Measurements from ENCODE around the gene SHISAL2A.
"Not testable (repeated sequence)": the region's sequence is repeated elsewhere in the genome, so short reads cannot be mapped to it uniquely, and the experiment has no call there.

Gene SHISAL2A

GRCh38 chr1:52691821-52692220 lies 58.9 kb downstream of the SHISAL2A start:
- no peak for DNase-seq

- DNase-seq, result no peak
Measured at GRCh38 chr1:52692697-52693096, 59.7 kb downstream of the SHISAL2A start.

- not testable (repeated sequence) for DNase-seq
Measured at GRCh38 chr1:52693351-52693750, 60.4 kb downstream of the SHISAL2A start.

DNA sequence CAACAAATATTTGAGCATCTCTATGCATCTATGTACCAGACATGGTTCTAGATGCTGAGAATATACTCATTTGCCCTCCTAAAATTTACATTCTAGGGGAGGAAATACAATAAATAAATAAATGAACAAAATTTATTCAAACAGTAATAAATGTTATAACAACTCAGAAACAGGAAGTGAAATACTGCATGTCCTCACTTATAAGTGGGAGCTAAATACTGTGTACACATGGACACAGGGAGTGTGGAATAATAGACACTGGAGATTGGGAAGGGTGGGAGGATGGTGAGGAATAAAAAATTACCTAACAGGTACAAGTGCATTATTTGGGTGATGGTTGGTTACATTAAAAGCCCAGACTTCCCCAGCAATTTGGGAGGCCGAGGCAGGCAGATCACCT lies 60.9 kb downstream of the SHISAL2A start:
- no peak for DNase-seq

DNA sequence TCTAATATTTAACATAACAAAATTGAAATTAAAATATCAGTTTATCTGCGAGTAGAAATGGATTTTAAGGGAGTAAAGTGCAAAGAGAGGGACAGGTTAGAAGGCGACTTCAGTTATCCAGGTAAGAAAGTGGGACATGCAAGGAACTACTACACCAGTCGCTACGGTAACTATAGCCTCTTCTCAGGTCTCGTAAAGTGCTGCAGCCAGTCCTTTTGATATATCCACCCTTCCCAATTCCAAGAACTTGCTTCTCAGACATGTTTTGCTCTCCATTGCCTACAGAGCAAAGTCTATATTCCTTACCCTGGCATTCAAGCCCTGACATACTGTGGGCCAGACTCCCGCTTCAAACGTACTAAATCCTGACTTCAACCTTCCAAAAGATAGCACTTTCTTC lies 62.7 kb downstream of the SHISAL2A start:
- no peak for DNase-seq

DNA sequence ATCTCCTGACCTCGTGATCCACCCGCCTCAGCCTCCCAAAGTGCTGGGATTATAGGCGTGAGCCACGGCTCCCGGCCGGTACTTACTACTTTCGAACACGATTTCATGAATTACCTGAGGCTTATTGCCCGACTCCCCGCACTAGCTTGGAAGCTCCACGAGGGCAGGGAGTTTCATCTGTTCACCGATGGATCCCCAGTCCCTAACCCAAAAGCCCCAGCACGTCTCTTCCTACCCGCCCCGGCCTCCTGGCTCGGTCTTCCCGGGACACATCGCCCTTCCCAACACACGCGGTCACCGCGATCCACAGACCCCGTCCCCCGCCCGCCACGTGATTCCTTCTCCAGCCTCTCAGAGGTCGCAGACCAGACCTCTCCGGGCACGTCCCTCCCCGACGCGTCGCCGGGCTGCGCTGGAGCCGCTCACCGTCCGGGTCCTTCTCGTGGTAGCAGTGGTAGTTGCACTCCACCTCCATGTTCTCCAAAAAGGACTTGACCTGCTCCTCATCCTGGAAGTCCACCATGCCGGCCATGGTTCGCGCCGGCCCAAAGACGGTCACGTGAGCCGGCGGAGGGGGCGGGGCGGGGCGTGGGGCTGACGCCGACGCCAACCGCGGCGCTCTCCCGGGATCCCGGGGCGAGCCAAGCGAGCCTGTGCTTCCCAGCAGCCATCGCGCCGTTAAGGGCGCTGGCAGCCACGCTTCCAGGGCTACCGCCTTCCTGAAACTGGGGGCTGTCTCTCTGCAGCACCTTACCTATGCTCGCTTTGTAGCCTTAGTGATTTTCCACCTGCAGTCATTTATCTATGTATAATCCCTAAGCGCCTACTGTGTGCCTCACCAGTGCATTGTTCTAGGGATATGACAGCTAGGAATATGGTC lies 65.1 kb downstream of the SHISAL2A start, which contains the start of gene COA7:
COA7 (minus strand) TSS at position 553 of the 880 bp plus-strand sequence; CDS start at position 532, 21 bp downstream.
- DNase-seq, result peak; percentile 66

GRCh38 chr1:52702886-52703787 lies 70.2 kb downstream of the SHISAL2A start:
- no peak for DNase-seq

DNA sequence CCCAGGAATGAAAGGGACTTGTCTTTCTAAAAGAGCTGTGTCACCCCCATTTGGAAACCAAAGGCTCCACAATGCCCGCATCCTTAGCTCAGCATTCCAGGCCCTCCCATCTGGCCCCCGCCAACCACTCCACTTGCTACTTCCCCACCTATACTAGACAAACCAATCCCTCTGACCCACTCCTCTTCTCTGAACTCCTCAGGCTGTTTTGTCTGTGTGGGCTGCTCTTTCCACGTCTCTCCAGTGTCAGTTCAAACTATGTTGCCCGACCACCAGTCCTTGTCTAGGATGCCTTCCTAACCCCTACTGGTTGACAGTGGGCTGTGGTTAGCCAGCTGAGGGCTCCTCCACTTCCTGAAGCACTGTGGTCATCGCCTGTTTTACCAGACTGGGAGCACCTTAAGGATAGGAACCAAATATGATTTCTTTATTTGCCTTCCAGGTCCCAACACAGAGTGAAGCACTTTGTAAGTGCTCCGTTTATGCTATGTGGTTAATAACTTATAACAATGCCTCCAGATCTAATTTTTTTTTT lies 73.2 kb downstream of the SHISAL2A start:
- DNase-seq, result no peak
